Measurements from ENCODE around the gene PCNX1.

PCNX1 gene

DNA sequence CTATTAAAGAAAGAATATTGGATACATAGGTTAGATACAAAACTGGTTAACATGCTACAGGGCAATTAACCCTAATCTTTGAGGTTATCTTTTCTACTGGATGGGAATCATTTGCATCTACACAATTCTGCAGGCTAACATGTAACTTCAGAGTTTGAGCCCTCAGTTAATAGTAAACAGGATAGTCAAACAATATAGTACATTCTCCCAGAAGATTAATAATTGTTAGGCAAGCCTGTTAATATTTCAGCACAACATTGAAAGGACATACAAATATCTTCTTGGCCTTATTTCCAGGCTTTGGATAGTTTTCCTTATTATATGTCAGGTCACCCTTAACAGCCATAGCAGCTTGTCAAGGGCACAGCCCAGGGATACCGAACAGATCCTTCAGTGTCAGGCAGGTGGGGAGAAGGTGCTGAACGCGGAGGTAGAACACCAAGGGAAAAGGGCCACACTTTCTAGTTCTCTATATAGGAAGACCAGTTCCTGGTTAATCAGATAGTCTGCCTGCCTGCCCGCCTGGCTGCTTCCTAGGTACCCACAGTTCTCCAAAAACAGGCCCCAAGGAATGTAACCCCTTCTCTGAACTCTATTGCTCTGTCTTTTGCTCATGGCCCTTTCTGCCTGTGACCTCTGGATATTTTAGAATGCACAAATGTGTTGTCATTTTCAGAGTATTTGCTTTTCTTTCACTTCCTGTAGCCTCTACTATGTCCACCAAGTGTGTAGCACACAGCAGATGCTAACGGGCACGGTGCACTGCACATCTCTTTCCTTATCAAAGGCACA, 256.0 kb downstream of the PCNX1 start:
- no peak for DNase-seq (ENCODE audit: low spot score)

DNA sequence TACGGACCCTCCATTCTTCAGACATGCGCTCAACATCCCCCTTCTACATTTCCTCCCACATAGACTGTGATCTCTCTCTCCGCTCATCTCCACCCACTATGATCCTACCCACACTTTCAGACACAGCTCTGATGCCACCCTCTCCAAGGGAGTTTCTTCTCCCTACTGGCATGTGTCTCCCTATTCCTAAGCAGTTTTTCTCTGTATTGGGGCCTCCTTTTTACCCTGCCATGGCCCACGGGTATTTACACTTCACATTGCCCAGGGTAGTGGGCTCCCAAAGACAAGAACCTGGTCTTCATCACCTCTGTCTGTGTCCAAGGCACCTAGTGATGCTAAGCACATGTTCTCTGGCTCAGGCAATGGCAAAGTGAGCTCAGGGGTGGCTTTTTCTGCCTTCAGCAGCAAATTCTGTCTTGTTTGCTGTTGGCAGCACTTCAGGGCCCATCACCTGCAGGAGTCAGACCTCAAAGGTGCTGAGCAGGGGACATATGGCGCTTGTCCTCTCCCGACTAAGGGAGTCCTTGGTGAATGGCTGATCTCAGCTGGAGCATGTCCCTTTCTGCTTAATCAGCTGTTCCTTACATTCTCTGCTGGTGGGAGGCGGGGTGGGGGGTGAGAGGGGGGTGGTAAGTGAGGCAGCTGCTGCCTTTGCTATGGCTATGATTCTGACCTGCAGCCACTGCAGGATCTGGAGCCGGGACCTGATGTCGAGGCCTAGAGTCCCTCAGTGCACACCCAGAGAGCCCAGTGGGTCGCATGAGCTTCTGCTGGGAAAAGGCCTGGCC, 256.8 kb downstream of the PCNX1 start:
- DNase-seq (ENCODE audit: low spot score) = no peak
